GM19240 (cell line): ENCODE data around the gene RSPO3.
"Not testable (repeated sequence)": the region's sequence is repeated elsewhere in the genome, so short reads cannot be mapped to it uniquely, and the experiment has no call there.

Experiments used
- DNase-seq: peaks from one replicate; pipeline ENCODE4 v3.0.0; 2011; ENCODE audit warnings: low spot score; ENCODE audit not compliant: insufficient read length

The RSPO3 gene

GRCh38 chr6:127118298-127119101, at the start of gene RSPO3:
Gene RSPO3, plus strand, starts transcription at chr6:127118671. Its CDS starts 522 bp downstream, at chr6:127119193.
- no peak for DNase-seq

DNA sequence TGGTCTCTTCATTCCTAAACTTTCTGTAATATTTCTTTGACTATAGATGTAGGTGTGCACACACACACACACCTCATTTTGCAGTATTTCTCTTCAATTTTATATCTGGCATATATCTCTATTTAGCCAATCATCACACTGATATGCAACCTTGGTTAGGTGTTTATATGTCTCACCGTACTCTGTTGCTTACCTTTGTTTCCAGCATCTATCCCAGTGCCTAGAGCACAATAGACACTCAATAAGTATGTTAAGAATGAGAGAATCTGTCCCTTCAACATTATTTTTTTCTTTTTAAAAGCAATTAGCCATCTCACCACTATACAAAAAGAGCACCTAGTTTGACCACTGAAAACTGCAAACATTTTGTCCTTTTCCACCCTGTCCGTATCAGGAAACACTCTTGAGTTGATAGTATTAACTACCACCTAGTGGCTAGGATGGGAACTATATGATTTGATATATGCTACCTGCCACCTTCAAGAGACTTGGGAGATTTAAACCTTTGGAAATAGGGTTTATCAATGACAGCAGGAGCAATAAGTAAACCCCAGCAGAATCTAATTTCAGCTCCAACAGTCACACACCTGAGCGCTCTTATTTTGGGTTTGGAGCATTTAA, 48.7 kb upstream of the RSPO3 start:
- DNase-seq = no peak

DNA sequence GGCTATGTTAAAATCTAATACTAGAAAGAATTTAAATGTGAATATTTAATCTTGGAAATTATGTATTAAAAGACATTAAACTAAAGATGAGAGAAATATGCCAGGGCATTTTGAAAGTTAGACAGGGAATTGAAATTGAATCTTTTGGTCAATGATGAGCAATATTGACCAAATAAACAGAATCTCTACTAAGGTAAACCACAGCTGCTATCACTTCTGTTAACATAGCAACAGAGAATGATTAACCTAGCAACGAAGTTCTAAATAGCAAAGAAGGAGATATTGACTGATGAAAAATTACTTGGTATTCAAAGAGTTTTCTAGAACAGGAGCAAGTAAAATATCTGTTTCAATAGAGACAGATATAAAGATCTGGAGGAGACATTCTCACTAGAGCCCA, 45.2 kb upstream of the RSPO3 start:
- DNase-seq = no peak

- no peak for DNase-seq
Observed at GRCh38 chr6:127076466-127076865, 42.0 kb upstream of the RSPO3 start.

DNA sequence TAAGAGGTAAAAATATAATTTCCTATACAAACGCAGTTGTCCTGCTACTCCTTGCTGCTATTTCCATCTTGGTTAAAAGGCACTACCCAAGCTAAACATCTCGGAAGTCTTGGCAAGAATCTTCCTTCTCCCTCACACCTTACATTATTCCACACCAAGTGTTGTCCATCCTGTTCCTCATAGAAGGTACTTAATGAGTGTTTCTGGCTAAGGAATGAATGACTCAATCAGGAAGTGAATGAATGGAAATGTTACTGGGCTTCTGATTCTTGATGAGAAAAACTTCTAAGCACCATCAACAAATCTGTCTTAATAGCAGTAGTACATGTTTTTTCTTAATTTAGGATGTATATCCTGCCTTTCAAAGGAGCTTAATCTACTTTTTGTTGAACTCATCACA, 40.6 kb upstream of the RSPO3 start:
- DNase-seq = no peak

DNA sequence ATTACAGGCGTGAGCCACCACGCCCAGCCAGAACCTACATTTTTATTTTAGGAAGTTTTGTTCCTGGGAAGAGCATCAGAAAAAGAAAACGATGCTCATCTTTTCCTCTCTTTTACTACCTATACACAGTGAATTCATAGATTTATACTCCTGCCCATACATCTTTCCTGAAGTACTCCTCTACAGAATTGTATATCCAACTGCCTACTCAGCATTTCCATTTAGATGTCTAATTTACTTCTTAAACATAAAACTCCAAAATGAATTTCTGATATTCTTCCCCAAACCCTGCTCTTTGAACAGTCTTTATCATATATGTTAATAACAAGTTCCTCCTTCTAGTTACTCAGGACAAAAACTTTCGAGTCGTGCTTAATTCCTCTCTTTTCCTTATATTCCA, 39.8 kb upstream of the RSPO3 start:
- DNase-seq = no peak

- no peak for DNase-seq
Observed at GRCh38 chr6:127079681-127080080, 38.8 kb upstream of the RSPO3 start.

DNA sequence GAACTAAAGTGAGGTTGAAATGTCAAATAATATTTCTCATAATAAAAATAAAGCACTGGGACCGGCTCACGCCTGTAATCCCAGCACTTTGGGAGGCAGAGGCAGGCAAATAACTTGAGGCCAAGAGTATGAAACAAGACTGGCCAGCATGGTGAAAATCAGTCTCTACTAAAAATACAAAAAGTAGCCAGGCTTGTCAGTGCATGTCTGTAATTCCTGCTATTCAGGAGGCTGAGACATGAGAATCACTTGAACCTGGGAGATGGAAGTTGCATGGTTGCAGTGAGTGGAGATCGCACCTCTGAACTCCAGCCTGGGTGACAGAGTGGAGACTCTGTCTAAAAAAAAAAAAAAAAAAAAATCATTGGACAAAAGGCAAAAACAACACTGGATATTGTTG, 38.4 kb upstream of the RSPO3 start:
- DNase-seq = no peak

GRCh38 chr6:127083231-127083962, 35.1 kb upstream of the RSPO3 start:
- no peak for DNase-seq

GRCh38 chr6:127083963-127084310, 34.5 kb upstream of the RSPO3 start:
- no peak for DNase-seq

- DNase-seq = no peak
Observed at GRCh38 chr6:127085181-127085580, 33.3 kb upstream of the RSPO3 start.

DNA sequence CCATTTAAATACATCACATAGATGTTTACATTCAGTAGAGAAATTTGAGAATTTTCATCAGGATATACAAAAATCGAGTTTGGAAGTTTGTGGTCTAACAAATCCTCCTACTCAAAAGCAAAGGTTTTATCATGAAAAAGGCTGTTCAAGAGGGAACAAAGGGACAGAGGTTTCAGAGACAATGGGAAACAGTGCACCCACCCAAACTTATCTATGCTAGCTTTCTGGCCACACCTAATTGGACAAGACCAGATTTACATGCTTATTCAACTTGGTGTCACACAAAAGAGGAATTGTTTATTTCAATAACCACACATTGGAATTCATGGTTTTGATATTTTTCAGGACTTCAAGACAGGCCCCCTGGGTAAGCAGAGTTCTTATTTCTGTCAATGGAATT, 28.4 kb upstream of the RSPO3 start:
- DNase-seq = no peak

GRCh38 chr6:127092466-127092865, 26.0 kb upstream of the RSPO3 start:
- DNase-seq = no peak

- DNase-seq = no peak
Observed at GRCh38 chr6:127094791-127095190, 23.7 kb upstream of the RSPO3 start.

DNA sequence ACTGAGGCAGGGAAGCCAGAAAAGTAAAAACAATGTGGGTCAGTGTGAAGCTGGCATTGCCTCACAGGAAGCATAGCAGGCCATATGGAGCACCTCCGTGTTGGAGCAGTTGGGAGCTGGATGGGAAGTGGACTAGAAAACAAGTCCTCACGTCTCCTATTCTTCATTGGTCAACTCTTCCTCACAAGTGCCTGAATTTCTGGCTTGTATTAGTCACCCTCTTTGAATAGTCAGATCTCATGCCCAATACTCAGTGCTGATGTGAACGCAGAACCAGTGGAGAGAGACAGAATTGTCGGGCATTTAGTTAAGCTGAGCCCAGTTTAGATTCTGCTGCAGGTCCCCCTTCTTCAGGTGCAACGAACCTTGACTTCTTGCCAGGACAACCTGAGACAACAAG, 22.3 kb upstream of the RSPO3 start:
- no peak for DNase-seq

GRCh38 chr6:127097442-127097841, 21.0 kb upstream of the RSPO3 start:
- not testable (repeated sequence) for DNase-seq

DNA sequence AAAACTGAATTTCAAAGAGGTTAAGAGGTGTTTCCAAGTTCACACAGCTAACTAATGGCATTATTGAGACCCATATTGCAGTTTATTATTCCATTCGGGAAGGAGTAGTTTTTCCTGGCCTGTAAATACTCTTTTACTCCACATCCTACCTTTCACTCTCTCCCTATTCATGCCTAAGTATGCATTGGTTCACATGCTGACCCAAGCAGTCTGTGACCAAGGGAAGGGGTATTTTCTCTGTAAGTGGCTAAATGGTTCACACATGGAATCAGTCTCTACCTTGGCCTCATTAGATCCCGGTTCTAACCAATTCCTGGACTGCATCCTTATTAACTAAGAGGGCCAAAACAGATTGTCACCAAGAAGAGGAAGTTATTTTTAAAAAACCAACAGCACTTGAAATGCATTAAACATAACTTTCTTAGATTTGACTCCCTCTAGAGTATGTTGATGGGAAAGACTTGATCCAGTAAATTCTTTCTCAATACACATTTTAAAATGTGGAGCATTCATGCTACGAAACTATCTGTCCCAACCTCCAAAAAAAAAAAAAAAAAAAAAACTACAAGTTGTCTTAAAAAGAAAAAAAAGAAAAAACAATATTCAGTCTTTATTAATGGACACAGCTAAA, 17.8 kb upstream of the RSPO3 start:
- no peak for DNase-seq

DNA sequence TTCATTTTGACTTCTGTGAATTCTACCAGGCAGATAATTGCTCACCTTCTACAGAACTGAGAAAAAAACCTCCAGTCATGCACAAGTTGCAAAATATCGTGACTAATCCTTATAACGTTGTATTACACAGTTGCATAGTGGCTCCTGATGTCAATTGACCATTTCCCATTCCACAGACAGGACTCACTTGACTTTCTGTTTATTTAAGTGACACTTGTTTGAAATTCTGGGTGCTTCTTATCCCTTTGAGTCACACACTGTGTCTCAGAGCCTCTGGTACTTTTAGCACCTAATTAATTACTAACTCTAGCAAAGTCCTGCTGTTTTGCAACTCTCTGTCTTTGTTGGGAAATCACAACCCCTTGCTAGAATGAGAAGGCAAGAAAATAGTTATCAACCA, 16.2 kb upstream of the RSPO3 start:
- no peak for DNase-seq

- no peak for DNase-seq
Observed at GRCh38 chr6:127102859-127103258, 15.6 kb upstream of the RSPO3 start.

GRCh38 chr6:127103482-127103881, 15.0 kb upstream of the RSPO3 start:
- DNase-seq = no peak

GRCh38 chr6:127107916-127108315, 10.6 kb upstream of the RSPO3 start:
- no peak for DNase-seq

DNA sequence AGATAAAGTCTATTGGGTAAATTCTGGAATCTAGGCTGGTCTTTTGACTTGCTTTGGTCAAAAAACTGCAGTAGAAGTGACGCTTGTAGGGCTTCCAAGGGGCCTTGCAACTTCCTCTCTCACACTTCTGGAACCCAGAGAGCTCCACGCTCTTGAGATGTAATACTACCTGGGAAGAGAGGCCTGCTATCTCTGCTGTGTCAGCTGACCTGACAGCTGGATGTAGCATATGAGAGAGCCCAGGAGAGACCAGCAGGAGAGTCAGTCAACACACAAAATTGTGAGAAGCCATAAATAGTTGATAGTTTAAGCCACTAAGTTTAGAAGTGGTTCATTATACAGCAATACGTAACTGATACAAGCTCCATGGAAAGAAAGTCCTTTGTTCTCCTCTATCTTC, 7.8 kb upstream of the RSPO3 start:
- no peak for DNase-seq
